PC-3 (cell line): ENCODE results near the gene IPCEF1. TPM values are rescaled to one million over a fixed set of nuclear protein-coding genes. Genes with fewer than 3 reads are reported as not detected.

Experiments used
- ATAC-seq: fragments of 200-7000 bp; cut with Tn5 transposase; 2 replicates; pipeline ENCODE4 v1.9.1; 2020; ENCODE audit warnings: mild to moderate bottlenecking, moderate library complexity
- BruUV-seq: library from RNA; stranded (reverse); fragments of 400-500 nt; replicated peaks from 2 replicates; lab custom pipeline; 2021; lab: Mats Ljungman, UMichigan
- CTCF ChIA-PET: fragments of 300-600 bp; sonication (Branson Sonifier 250); formaldehyde crosslinking; loops from one replicate; lab custom pipeline; 2022; ENCODE audit warnings: antibody characterized with exemption; lab: Charles Lee
- POLR2A ChIA-PET: fragments of 300-600 bp; sonication (Branson Sonifier 250); formaldehyde crosslinking; loops from one replicate; lab custom pipeline; 2022; ENCODE audit warnings: antibody characterized with exemption; ENCODE audit not compliant: unreplicated experiment; lab: Charles Lee
- DNase-seq: peaks from one replicate; pipeline ENCODE4 v3.0.0-alpha.2; 2015
- H2AFZ ChIP-seq: fragments of 300-600 bp; sonication (generic); 2 replicates; pipeline ENCODE4 v1.6.0; 2016; ENCODE audit warnings: antibody characterized with exemption, low read length
- H3F3A ChIP-seq: fragments of 300-600 bp; sonication (generic); one replicate; pipeline ENCODE4 v1.6.0; 2017; ENCODE audit warnings: antibody characterized with exemption, low read length, control low read depth, mild to moderate bottlenecking; ENCODE audit not compliant: unreplicated experiment
- H3K27ac ChIP-seq: fragments of 300-600 bp; sonication (generic); 2 replicates; pipeline ENCODE4 v1.5.1; 2016; ENCODE audit warnings: mild to moderate bottlenecking, low read length
- H3K27me3 ChIP-seq: fragments of 300-600 bp; sonication (generic); 2 replicates; pipeline ENCODE4 v1.6.1; 2016; ENCODE audit warnings: low read length, mixed read lengths
- H3K36me3 ChIP-seq: fragments of 300-600 bp; sonication (generic); 2 replicates; pipeline ENCODE4 v1.6.1; 2016; ENCODE audit warnings: low read depth, mixed run types, low read length, mixed read lengths
- H3K4me1 ChIP-seq: fragments of 300-600 bp; sonication (generic); 2 replicates; pipeline ENCODE4 v1.5.1; 2016; ENCODE audit warnings: low read length; ENCODE audit not compliant: insufficient read depth
- H3K4me2 ChIP-seq: fragments of 300-600 bp; sonication (generic); 2 replicates; pipeline ENCODE4 v1.6.0; 2016; ENCODE audit warnings: low read length
- H3K4me3 ChIP-seq: fragments of 300-600 bp; sonication (generic); 2 replicates; pipeline ENCODE4 v1.5.1; 2016; ENCODE audit warnings: mild to moderate bottlenecking, low read length, mixed read lengths
- H3K79me2 ChIP-seq: fragments of 300-600 bp; sonication (generic); 2 replicates; pipeline ENCODE4 v1.6.1; 2017; ENCODE audit warnings: low read length, mixed read lengths
- H3K9ac ChIP-seq: fragments of 300-600 bp; sonication (generic); 2 replicates; pipeline ENCODE4 v1.6.0; 2016; ENCODE audit warnings: mild to moderate bottlenecking, low read length
- H3K9me2 ChIP-seq: fragments of 300-600 bp; sonication (generic); replicated peaks from 2 replicates; pipeline ENCODE4 v1.6.1; 2016; ENCODE audit warnings: mixed run types, low read length, mixed read lengths
- H3K9me3 ChIP-seq: fragments of 300-600 bp; sonication (generic); 2 replicates; pipeline ENCODE4 v1.6.1; 2016; ENCODE audit warnings: low read length, mixed read lengths
- H4K20me1 ChIP-seq: fragments of 300-600 bp; sonication (generic); 2 replicates; pipeline ENCODE4 v1.6.1; 2016; ENCODE audit warnings: low read length, mixed read lengths
- EZH2 ChIP-seq: fragments of 300-600 bp; sonication (generic); IDR thresholded peaks from one replicate; pipeline ENCODE4 v1.6.1; 2017; ENCODE audit warnings: antibody characterized with exemption, mild to moderate bottlenecking, low read length; ENCODE audit not compliant: unreplicated experiment
- EZH2phosphoT487 ChIP-seq: fragments of 300-600 bp; sonication (generic); IDR thresholded peaks from 2 replicates; pipeline ENCODE4 v1.6.1; 2018; ENCODE audit warnings: mild to moderate bottlenecking, antibody characterized with exemption, low read length, borderline replicate concordance
- intact Hi-C: fragments of 100-400 bp; cut with micrococcal nuclease; formaldehyde crosslinking; loops from 2 replicates; pipeline ENCODE4 v1.9.0; 2023
- total RNA-seq: library from RNA; depleted of rRNA; stranded (reverse); fragments of >200 nt; gene quantifications from 2 replicates; pipeline ENCODE4 v1.2.3, GENCODE V29; 2014
- TF ChIP-seq, protein P1 (sequence below): fragments of 300-600 bp; sonication (generic); conservative IDR thresholded peaks from 2 replicates; pipeline ENCODE4 v1.5.1; 2017; ENCODE audit warnings: antibody characterized with exemption, low read depth, mild to moderate bottlenecking, low read length

The IPCEF1 gene
- total RNA-seq, 1 experiment from 2014 or later = 0.29 TPM

DNA sequence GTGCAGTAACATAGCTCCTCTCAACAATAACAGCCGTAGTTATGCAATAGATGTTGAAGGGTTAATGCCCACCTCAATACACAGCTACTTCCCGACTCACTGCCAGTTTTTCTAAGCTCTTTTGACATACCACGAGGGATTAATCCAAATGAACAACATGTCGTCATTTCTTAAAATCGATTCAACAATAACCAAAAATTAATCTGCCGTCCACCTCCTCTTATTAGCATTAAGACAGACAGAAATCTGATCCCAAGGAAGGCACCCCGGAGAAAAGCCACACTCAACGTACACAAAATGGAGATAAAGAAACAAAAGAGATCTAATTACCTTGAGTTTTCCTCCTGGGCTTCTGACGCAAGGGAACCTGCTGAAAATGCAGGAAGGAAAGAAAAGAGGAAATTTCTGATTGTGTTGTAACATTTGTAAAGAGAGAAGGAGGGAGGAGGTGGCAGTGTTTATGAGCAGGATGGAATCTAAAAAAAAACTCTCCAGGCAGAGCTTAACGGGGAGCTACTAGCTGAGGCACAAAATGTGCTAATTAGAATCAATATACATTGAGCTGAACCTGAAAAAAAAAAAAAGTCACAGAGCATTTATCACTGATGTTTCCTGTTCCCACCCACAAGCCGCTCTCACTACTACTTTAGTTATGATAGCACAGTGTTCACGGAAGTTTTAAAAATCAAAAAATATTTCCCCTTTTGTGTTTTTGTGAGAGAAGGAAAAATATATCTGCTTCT is 109.3 kb downstream of the IPCEF1 start:
- no peak for DNase-seq
- intact Hi-C loops = no loop called here

DNA sequence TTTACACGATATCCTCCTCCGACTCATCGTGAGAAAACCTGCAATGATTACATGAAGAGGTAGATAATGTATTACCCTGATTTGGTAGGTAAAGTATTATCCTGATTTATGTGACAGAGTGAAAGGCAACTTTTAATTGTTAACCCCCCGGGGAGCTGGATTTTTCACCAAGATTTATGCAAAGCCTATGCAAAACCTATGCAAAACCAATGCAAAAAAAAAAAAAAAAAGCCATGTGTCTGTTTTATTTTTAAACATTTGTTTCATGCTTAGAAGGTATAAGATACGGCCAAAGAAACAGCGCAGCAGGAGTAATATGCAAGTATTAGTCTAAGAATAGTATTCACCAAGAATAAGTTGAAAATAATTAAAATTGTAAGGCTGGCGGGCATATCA is 109.9 kb downstream of the IPCEF1 start:
- TF ChIP-seq EZH2 (no peak), EZH2phosphoT487 (no peak)
- TF ChIP-seq, protein P1, sequence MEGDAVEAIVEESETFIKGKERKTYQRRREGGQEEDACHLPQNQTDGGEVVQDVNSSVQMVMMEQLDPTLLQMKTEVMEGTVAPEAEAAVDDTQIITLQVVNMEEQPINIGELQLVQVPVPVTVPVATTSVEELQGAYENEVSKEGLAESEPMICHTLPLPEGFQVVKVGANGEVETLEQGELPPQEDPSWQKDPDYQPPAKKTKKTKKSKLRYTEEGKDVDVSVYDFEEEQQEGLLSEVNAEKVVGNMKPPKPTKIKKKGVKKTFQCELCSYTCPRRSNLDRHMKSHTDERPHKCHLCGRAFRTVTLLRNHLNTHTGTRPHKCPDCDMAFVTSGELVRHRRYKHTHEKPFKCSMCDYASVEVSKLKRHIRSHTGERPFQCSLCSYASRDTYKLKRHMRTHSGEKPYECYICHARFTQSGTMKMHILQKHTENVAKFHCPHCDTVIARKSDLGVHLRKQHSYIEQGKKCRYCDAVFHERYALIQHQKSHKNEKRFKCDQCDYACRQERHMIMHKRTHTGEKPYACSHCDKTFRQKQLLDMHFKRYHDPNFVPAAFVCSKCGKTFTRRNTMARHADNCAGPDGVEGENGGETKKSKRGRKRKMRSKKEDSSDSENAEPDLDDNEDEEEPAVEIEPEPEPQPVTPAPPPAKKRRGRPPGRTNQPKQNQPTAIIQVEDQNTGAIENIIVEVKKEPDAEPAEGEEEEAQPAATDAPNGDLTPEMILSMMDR = no peak
- DNase-seq (no peak), ATAC-seq (no peak)
- Histone ChIP-seq H3K9me3 (no peaks in the 10 kb centered on the region), H3K4me1 (no peaks in the 10 kb centered on the region), H3K27me3 (peaks cover 20% of the 10 kb centered on the region; the same call in 1 of the 2 replicates), H3F3A (no peaks in the 10 kb centered on the region), H3K27ac (no peak overlapping the region), H3K36me3 (no peaks in the 10 kb centered on the region), H3K4me3 (no peak overlapping the region), H3K4me2 (no peak overlapping the region), H3K9ac (no peak overlapping the region), H4K20me1 (no peaks in the 10 kb centered on the region), H2AFZ (no peak overlapping the region), H3K9me2 (no peaks in the 10 kb centered on the region), H3K79me2 (no peaks in the 10 kb centered on the region)
- POLR2A ChIA-PET = no interaction called here
- CTCF ChIA-PET = no interaction called here
- no TSS peak for BruUV-seq
- intact Hi-C loops = no loop called here

More for the DNA sequence above, 109.3 kb downstream of the IPCEF1 start:
- TF ChIP-seq, protein P1 = no peak
- TF ChIP-seq EZH2 = no peak
- no peak for TF ChIP-seq EZH2phosphoT487
- peaks cover 20% of the 10 kb centered on the region; the same call in 1 of the 2 replicates for H3K27me3 ChIP-seq
- H3K9me3 ChIP-seq = no peaks in the 10 kb centered on the region
- CTCF ChIA-PET = no interaction called here
- no peak overlapping the region for H3K9ac ChIP-seq
- H3K36me3 ChIP-seq = no peaks in the 10 kb centered on the region
- no TSS peak for BruUV-seq
- no peak overlapping the region for H3K4me2 ChIP-seq
- no peak for ATAC-seq
- no peak overlapping the region for H2AFZ ChIP-seq
- no peaks in the 10 kb centered on the region for H3F3A ChIP-seq
- H3K9me2 ChIP-seq = no peaks in the 10 kb centered on the region
- no peak overlapping the region for H3K27ac ChIP-seq
- POLR2A ChIA-PET = no interaction called here
- no peak overlapping the region for H3K4me3 ChIP-seq
- H3K79me2 ChIP-seq = no peaks in the 10 kb centered on the region
- H3K4me1 ChIP-seq = no peaks in the 10 kb centered on the region
- H4K20me1 ChIP-seq = no peaks in the 10 kb centered on the region

DNA sequence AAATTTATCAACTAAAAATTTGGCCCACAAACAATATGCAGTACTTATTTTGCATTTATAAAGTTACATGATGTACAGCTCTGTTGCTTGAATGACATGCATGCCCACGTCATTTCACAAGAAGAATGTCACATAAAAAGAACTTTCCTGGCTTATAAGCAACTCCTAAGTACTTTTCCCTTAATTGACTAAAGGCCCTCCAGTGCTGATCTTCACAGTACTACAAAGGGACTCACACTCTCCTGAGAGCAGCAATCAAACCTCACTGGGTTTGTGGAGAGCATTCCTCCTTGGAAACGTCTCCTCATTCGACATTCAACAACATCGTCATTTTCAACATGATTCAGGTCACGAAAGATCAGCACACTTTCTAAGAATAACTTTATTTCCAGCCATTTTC is 111.1 kb downstream of the IPCEF1 start:
- no peak overlapping the region for H2AFZ ChIP-seq
- no TSS peak for BruUV-seq
- DNase-seq (no peak), ATAC-seq (no peak)
- no peaks in the 10 kb centered on the region for H4K20me1 ChIP-seq
- no peak overlapping the region for H3K27ac ChIP-seq
- H3K4me3 ChIP-seq = no peak overlapping the region
- H3F3A ChIP-seq = no peaks in the 10 kb centered on the region
- intact Hi-C loops = no loop called here
- no peaks in the 10 kb centered on the region for H3K9me3 ChIP-seq
- H3K27me3 ChIP-seq = peaks cover 20% of the 10 kb centered on the region; the same call in 1 of the 2 replicates
- H3K36me3 ChIP-seq = no peaks in the 10 kb centered on the region
- no peak overlapping the region for H3K9ac ChIP-seq
- H3K79me2 ChIP-seq = no peaks in the 10 kb centered on the region
- ChIA-PET CTCF (no interaction called here), POLR2A (no interaction called here)
- no peak for TF ChIP-seq EZH2phosphoT487
- TF ChIP-seq, protein P1 = no peak
- TF ChIP-seq EZH2 = no peak
- no peaks in the 10 kb centered on the region for H3K9me2 ChIP-seq
- H3K4me1 ChIP-seq = no peaks in the 10 kb centered on the region
- H3K4me2 ChIP-seq = no peak overlapping the region
